Measurements from ENCODE around the gene GNB1L. TPM values are rescaled to one million over a fixed set of nuclear protein-coding genes. Genes with fewer than 3 reads are reported as not detected.

The GNB1L gene, protein sequence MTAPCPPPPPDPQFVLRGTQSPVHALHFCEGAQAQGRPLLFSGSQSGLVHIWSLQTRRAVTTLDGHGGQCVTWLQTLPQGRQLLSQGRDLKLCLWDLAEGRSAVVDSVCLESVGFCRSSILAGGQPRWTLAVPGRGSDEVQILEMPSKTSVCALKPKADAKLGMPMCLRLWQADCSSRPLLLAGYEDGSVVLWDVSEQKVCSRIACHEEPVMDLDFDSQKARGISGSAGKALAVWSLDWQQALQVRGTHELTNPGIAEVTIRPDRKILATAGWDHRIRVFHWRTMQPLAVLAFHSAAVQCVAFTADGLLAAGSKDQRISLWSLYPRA
- total RNA-seq, result 5.3 and 7.0 TPM in 2 replicates

DNA sequence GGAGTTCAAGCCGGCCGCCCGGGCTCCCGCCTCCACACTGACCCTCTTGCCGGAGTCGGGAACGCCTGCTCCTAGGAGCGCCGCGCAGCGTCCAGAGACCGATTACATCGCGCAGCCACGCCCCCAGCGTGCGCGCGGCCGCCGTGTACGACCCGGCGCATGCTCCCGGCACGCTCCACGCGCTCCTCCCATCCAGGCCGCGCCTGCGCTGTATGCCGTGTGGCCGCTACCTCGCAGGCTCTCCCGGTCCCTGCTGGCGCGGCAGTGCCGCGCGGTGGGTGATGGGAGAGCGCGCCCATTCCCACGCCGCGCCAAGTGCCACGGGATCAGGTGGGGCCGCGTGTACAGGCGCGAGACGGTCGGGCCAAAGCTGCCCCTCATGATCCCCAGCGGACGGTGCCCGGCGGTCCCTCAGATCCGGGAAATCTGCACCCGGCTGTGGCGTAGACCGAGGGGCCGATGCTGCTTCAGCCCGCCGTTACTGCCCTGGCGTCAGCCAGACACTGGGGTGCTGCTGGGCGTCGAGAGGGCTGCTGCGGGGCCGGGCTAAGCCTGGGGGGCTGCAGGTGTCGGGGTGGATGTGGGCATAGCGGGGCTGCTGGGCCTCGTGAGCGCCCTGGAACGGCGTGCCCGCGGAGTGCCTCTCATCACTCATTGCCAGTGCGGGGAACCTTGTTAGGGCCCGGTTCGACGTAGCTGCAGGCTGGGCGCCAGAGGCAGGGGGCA is at the start of gene GNB1L, which contains the start of gene RTL10:
GNB1L (minus strand) TSS at position 97 of the 726 bp plus-strand sequence. CDS start 33,519 bp downstream, outside the sequence.
RTL10 (minus strand) TSS at position 97 of the 726 bp plus-strand sequence. CDS start 2,613 bp downstream, outside the sequence.

DNA sequence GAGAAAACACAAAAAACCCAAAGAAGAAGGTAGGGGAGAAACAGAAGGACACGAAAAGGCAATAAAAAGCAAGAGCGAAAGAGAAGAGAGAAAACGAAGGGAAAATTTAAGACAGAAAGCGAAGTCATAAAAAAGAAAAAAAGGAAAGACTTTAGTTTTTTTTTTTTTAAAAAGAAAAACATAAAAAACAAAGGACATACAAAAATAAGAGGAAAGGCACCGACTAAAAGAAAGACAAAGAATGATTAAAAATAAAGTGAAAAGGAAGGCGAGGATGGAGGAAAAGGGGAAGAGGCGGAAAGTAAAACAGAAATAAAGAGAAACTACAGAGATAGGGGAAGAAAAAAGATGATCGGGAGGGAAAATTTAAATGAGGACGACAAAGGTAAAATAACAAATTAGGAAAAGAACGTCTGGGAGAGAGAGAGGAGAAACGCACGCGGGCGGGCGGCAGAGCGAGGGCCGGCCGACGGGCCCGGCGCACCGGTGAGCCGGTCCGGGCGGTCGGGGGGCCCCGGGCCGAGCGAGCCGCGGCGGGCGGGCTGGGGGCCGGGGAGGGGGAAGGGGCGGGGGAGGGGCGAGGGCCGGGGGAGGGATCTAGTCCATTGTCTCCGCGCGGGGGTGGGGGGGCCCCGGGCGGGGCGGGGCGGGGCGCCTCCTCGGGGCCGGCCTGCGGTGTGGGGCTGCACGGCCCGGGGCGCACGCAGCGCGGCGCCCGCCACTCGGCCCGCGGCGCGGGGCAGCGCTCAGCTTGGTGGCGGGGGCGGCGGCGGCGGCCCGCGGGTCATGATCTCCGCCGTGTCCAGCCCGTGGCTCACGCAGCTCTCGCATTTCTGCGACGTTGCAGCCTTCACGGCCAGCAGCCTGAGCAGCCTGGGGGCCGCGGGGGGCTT is 94.4 kb downstream of the GNB1L start, which contains the start of gene TBX1:
TBX1 (plus strand) TSS at position 721 of the 893 bp plus-strand sequence; CDS start at position 787, 66 bp downstream.

Other genes with a start within 250 kb of the GNB1L start
- 14.8 and 27.3 TPM in 2 replicates for gene SEPTIN5, start 140.4 kb downstream of the GNB1L start, total RNA-seq
- gene GP1BB, start 131.3 kb downstream of the GNB1L start, total RNA-seq, result 1.8 and 2.1 TPM in 2 replicates
- gene TBX1, start 94.1 kb downstream of the GNB1L start, total RNA-seq, result not detected in 2 replicates
- gene RTL10, start within 50 bp of the GNB1L start, total RNA-seq, result 10.4 and 15.8 TPM in 2 replicates
- gene COMT, start 86.9 kb upstream of the GNB1L start, total RNA-seq, result 252 and 308 TPM in 2 replicates
- gene TXNRD2, start 86.9 kb upstream of the GNB1L start, total RNA-seq, result 13.1 and 18.2 TPM in 2 replicates
- gene ARVCF, start 161.9 kb upstream of the GNB1L start, total RNA-seq, result 8.6 and 13.2 TPM in 2 replicates
- 54.1 and 61.5 TPM in 2 replicates for gene TANGO2, start 166.2 kb upstream of the GNB1L start, total RNA-seq
- 26.1 and 41.0 TPM in 2 replicates for gene DGCR8, start 225.4 kb upstream of the GNB1L start, total RNA-seq